ENCODE measurements around the gene DDAH1. TPM values are rescaled to one million over a fixed set of nuclear protein-coding genes. Genes with fewer than 3 reads are reported as not detected.

Gene DDAH1
- total RNA-seq, 4 donors from 2014 or later = 11.2 to 16.7 (median 15.8) TPM

- DNase-seq (ENCODE audit: low spot score) (no peak), ATAC-seq (ENCODE audit: low FRiP score) (no peak)
- TF ChIP-seq CTCF (IDR thresholded peaks at IDR 0.05) = no peak
Measured at GRCh38 chr1:85428471-85429089, 36.4 kb downstream of the DDAH1 start.

- ATAC-seq (ENCODE audit: low FRiP score) = no peak
- no peak for DNase-seq (ENCODE audit: low spot score)
- no peak for TF ChIP-seq CTCF (IDR thresholded peaks at IDR 0.05)
Measured at GRCh38 chr1:85427849-85428248, 37.1 kb downstream of the DDAH1 start.

- ATAC-seq (ENCODE audit: low FRiP score) = no peak
- no peak for TF ChIP-seq CTCF (IDR thresholded peaks at IDR 0.05)
Measured at GRCh38 chr1:85427331-85427730, 37.6 kb downstream of the DDAH1 start.

GRCh38 chr1:85421179-85421578 lies 43.8 kb downstream of the DDAH1 start:
- DNase-seq (ENCODE audit: low spot score) = no peak
- no peak for ATAC-seq (ENCODE audit: low FRiP score)
- TF ChIP-seq CTCF (IDR thresholded peaks at IDR 0.05) = no peak

More at GRCh38 chr1:85427331-85427730, 37.6 kb downstream of the DDAH1 start:
- no peak for DNase-seq (ENCODE audit: low spot score)

- no peak for TF ChIP-seq CTCF (IDR thresholded peaks at IDR 0.05)
- no peak for ATAC-seq (ENCODE audit: low FRiP score)
- DNase-seq (ENCODE audit: low spot score) = no peak
Measured at GRCh38 chr1:85420199-85420598, 44.8 kb downstream of the DDAH1 start.

GRCh38 chr1:85417876-85418275 lies 47.1 kb downstream of the DDAH1 start:
- ATAC-seq (ENCODE audit: low FRiP score) = no peak
- no peak for TF ChIP-seq CTCF (IDR thresholded peaks at IDR 0.05)

GRCh38 chr1:85417017-85417416 lies 47.9 kb downstream of the DDAH1 start:
- no peak for DNase-seq (ENCODE audit: low spot score)
- no peak for ATAC-seq (ENCODE audit: low FRiP score)
- TF ChIP-seq CTCF (IDR thresholded peaks at IDR 0.05) = no peak

More at GRCh38 chr1:85417876-85418275, 47.1 kb downstream of the DDAH1 start:
- no peak for DNase-seq (ENCODE audit: low spot score)

Data from omental fat pad (tissue), 4 donors.